Nephron (organoid): ENCODE results near the gene ICAM5.

ENCODE experiments used
- H3K27ac Mint-ChIP-seq, 3 experiments: 2 replicates each; pipeline ENCODE4 v1.8.0; 2020; ENCODE audit warnings: mixed read lengths in 3 of 3, mild to moderate bottlenecking in 2 of 3, moderate library complexity in 1 of 3
- H3K27me3 Mint-ChIP-seq: 2 replicates; pipeline ENCODE4 v1.8.0; 2021; ENCODE audit warnings: low read depth, mild to moderate bottlenecking, moderate library complexity, mixed read lengths
- H3K36me3 Mint-ChIP-seq: 2 replicates; pipeline ENCODE4 v1.8.0; 2020; ENCODE audit warnings: low read depth, mixed read lengths
- H3K4me1 Mint-ChIP-seq: 2 replicates; pipeline ENCODE4 v1.8.0; 2020; ENCODE audit warnings: mixed read lengths
- H3K4me3 Mint-ChIP-seq, 3 experiments: 2 replicates each; pipeline ENCODE4 v1.8.0; 2020; ENCODE audit warnings: mild to moderate bottlenecking in 3 of 3, mixed read lengths in 3 of 3, moderate library complexity in 2 of 3
- H3K9me3 Mint-ChIP-seq: 2 replicates; pipeline ENCODE4 v1.8.0; 2020; ENCODE audit warnings: mixed read lengths
- TF ChIP-seq, protein P1 (sequence below), 3 experiments: fragments of 200-600 bp; sonication (generic); IDR thresholded peaks; one replicate each; pipeline ENCODE4 v1.5.0; 2021; ENCODE audit warnings: antibody characterized with exemption in 3 of 3; ENCODE audit not compliant: unreplicated experiment in 3 of 3

Gene ICAM5

DNA sequence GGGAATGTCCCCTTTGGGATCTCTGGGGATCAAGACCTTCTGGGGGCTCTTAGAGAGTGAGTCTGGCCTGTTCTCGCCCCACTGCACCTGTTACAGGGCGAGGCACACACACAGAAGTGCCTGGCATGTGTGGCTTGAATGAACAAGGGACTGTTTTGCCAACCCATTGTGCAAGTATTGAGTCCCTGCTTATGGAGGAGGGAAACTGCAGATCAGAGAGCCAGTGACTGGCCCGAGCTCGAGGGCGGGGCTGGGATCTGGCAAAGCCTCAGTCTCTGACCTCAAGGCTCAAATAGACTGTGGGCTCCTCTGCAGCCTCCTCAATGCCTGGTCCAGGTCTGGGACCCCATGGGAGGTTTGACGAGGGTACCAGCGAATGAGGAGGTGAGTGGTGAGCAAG lies 38.0 kb downstream of the ICAM5 start:
- Mint-ChIP-seq H3K4me1 (peaks cover 7% of the 10 kb centered on the region), H3K27ac (no peak overlapping the region), H3K27me3 (no peaks in the 10 kb centered on the region), H3K36me3 (peaks cover 32% of the 10 kb centered on the region), H3K9me3 (no peaks in the 10 kb centered on the region), H3K4me3 (no peak overlapping the region)
- TF ChIP-seq, protein P1, sequence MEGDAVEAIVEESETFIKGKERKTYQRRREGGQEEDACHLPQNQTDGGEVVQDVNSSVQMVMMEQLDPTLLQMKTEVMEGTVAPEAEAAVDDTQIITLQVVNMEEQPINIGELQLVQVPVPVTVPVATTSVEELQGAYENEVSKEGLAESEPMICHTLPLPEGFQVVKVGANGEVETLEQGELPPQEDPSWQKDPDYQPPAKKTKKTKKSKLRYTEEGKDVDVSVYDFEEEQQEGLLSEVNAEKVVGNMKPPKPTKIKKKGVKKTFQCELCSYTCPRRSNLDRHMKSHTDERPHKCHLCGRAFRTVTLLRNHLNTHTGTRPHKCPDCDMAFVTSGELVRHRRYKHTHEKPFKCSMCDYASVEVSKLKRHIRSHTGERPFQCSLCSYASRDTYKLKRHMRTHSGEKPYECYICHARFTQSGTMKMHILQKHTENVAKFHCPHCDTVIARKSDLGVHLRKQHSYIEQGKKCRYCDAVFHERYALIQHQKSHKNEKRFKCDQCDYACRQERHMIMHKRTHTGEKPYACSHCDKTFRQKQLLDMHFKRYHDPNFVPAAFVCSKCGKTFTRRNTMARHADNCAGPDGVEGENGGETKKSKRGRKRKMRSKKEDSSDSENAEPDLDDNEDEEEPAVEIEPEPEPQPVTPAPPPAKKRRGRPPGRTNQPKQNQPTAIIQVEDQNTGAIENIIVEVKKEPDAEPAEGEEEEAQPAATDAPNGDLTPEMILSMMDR (IDR thresholded peaks at IDR 0.05; ENCODE audit: unreplicated experiment in 3 of 3) = no peak

DNA sequence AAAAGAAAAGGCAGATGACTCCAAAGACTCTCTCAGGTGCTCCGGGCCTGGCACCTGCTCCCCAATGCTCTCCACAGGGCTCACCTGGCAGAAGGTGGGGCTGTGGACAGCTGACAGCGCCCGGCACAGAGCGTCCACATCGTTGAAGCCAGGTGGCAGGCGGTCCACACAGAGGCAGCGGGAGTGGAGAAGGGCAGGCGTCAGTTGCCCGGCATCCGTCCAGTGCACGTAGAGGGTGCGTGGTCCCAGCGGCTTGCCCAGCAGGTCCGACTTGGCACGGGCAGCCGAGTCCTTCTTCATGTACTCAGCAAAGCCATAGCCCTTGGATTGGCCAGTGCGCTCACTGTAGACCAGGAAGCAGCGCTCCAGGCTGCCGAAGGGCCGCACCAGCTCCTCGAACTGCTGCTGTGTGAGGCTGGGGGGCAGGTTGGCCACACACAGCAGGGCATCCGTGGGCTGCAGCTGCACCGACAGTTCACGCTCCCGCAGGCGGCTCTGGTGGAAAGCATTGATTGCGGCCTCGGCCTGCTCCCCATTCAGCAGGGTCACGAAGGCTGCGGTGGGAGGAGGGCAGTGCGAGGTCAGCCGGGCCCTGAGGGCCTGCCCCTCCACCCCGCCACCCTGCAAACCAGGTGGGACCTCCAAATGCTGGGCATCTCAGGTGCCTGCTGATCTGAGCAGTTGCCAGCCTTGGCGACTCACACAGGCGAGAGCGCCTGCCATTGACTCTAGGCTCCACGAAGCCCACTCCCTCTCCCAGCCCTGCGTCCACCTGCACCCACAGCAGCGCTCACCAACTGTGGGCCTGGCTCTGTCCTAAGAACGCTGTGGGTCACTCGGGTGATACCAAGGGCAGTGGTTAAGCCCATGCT lies 39.0 kb downstream of the ICAM5 start:
- Mint-ChIP-seq H3K4me3 (no peak overlapping the region), H3K9me3 (no peaks in the 10 kb centered on the region), H3K36me3 (peaks cover 33% of the 10 kb centered on the region), H3K27me3 (no peaks in the 10 kb centered on the region), H3K4me1 (peaks cover 13% of the 10 kb centered on the region), H3K27ac (no peak overlapping the region)
- TF ChIP-seq, protein P1 (IDR thresholded peaks at IDR 0.05; ENCODE audit: unreplicated experiment in 3 of 3) = no peak

DNA sequence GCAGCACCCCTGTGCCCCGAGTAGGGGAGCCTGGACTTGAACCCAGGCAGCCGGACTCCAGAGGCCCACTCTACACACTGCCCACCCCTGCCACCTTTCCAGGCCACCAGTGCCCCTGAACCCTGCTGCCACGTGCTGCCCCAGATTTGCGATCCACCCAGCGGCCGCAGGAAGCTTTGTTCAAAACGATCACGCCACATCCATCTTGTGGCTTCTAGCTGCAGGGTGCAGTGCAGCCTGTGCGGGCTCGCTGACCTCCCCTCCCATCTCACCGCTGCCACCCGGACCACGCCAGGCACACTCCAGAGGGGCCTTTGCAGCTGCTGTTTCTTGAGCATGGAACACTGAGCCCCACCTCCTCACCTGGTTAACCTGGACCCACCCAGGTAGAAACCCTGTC lies 39.8 kb downstream of the ICAM5 start:
- no peaks in the 10 kb centered on the region for H3K9me3 Mint-ChIP-seq
- H3K27ac Mint-ChIP-seq = no peak overlapping the region
- TF ChIP-seq, protein P1 (IDR thresholded peaks at IDR 0.05; ENCODE audit: unreplicated experiment in 3 of 3) = no peak
- H3K27me3 Mint-ChIP-seq = no peaks in the 10 kb centered on the region
- H3K36me3 Mint-ChIP-seq = peaks cover 28% of the 10 kb centered on the region
- no peak overlapping the region for H3K4me3 Mint-ChIP-seq
- H3K4me1 Mint-ChIP-seq = peaks cover 21% of the 10 kb centered on the region

DNA sequence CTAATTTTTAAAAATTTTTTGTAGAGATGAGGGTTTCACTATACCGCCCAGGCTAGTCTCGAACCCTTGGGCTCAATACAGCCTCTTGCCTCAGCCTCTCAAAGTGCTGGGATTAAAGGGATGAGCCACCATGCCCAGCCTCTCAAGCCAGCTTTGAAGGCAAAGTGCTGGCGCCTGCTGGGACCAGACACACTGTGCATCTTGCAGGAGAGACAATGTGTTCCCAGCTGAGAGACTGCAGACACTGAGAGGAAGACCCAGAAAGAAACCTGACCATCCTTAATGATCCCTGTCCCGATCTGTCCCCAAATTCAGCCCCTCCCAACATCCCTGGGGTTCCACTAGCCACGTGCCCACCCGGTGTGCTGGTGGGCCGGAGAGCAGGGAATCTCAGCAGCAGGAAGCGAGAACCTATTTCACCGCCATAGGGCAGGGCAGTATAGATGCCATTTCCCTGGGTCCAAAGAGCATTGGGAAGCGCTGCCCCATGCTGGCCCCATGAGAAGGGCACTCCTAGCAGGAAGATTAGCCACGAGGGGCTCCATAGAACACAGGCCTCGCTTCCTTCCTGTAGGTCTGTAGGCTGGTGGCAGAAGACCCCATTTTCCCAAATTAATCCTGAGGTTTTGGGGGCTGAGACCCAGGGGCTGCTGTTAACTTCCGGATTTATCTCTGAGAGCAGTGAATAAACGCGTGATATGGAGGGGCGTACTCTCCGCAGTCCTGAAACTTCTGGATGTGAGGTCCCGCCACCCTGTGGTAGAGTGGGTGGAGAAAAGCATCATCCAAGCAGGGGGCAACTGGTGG lies 42.6 kb downstream of the ICAM5 start:
- H3K4me3 Mint-ChIP-seq = peak overlapping the region; percentile 95 to 99 (median 97)
- no peaks in the 10 kb centered on the region for H3K27me3 Mint-ChIP-seq
- H3K36me3 Mint-ChIP-seq = peaks cover 16% of the 10 kb centered on the region
- peaks cover 25% of the 10 kb centered on the region for H3K4me1 Mint-ChIP-seq
- H3K9me3 Mint-ChIP-seq = no peaks in the 10 kb centered on the region
- H3K27ac Mint-ChIP-seq = peak overlapping the region; percentile 95 to 96 (median 96)
- TF ChIP-seq, protein P1 (IDR thresholded peaks at IDR 0.05; ENCODE audit: unreplicated experiment in 3 of 3) = no peak

DNA sequence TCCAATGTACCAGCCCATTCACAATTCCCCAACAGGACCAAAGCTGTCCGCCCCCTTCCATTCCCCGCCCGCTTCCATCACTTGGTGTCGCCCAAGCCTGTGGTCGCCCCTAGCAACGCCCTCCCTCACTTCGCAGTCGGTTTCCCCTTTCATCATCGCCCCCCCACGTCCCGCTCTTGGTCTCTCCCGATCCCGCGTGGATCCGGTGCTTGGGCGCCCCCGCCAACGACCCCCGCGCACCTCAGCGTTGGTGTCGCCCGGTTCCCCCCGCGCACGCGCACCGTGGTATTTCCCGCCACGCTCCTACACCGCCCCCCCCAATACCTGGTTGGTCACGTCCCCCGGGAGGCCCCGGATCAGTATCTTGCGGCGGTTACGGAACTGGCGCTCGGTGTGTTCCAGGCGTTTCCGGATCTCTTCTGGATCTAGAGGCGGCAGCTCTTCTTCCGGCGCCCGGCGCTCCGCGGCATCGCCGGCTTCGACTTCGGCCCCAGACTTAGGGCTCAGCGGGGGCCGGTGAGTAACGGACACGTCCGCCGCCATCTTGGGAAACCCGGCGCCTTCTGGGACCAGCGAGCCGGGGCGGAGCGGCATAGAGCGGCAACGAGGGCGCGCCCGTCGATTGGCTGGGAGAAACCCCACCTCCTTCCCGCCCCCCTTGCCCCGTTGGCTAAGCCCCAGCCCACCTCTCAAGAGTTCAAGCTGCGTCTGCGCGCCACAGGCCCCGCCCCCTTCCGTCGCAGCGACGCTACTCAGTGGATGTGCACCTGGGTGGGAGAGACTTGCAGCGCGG lies 43.4 kb downstream of the ICAM5 start, which contains the start of gene RAVER1:
RAVER1 (minus strand) TSS at position 565 of the 793 bp plus-strand sequence; CDS start at position 543, 22 bp downstream.
- H3K27me3 Mint-ChIP-seq = no peaks in the 10 kb centered on the region
- H3K4me3 Mint-ChIP-seq = peak within 1 kb of the TSS; percentile 95 to 99 (median 97)
- H3K36me3 Mint-ChIP-seq = peaks cover 11% of the 10 kb centered on the region
- H3K9me3 Mint-ChIP-seq = no peaks in the 10 kb centered on the region
- TF ChIP-seq, protein P1 (IDR thresholded peaks at IDR 0.05; ENCODE audit: unreplicated experiment in 3 of 3) = no peak
- H3K4me1 Mint-ChIP-seq = peaks cover 25% of the 10 kb centered on the region
- peak within 1 kb of the TSS; percentile 95 to 96 (median 96) for H3K27ac Mint-ChIP-seq
